Glomerular visceral epithelial cell (primary cell): ENCODE measurements around the gene RGS8.

Source experiments
- DNase-seq: peaks from one replicate; pipeline ENCODE4 v3.0.0-alpha.2; 2016; ENCODE audit errors: extremely low spot score

Gene RGS8

GRCh38 chr1:182671750-182672486, 12.5 kb downstream of the RGS8 start:
- DNase-seq: no peak

- no peak for DNase-seq
Measured at GRCh38 chr1:182670032-182670749, 14.2 kb downstream of the RGS8 start.

GRCh38 chr1:182669266-182669665, 15.1 kb downstream of the RGS8 start:
- no peak for DNase-seq

- DNase-seq: no peak
Measured at GRCh38 chr1:182668521-182669054, 15.8 kb downstream of the RGS8 start.

- no peak for DNase-seq
Measured at GRCh38 chr1:182667848-182668505, 16.4 kb downstream of the RGS8 start.

GRCh38 chr1:182666706-182667105, 17.7 kb downstream of the RGS8 start:
- DNase-seq: no peak

GRCh38 chr1:182664296-182664695, 20.1 kb downstream of the RGS8 start:
- DNase-seq: no peak

- no peak for DNase-seq
Measured at GRCh38 chr1:182662956-182663355, 21.4 kb downstream of the RGS8 start.

- DNase-seq: no peak
Measured at GRCh38 chr1:182662121-182662890, 22.1 kb downstream of the RGS8 start.

- no peak for DNase-seq
Measured at GRCh38 chr1:182658055-182658454, 26.3 kb downstream of the RGS8 start.

- no peak for DNase-seq
Measured at GRCh38 chr1:182656842-182657397, 27.5 kb downstream of the RGS8 start.

GRCh38 chr1:182653986-182654385, 30.4 kb downstream of the RGS8 start:
- no peak for DNase-seq

- no peak for DNase-seq
Measured at GRCh38 chr1:182652933-182653332, 31.5 kb downstream of the RGS8 start.

- no peak for DNase-seq
Measured at GRCh38 chr1:182651339-182651724, 33.1 kb downstream of the RGS8 start.

- no peak for DNase-seq
Measured at GRCh38 chr1:182650678-182651338, 33.6 kb downstream of the RGS8 start.

GRCh38 chr1:182649041-182649440, 35.3 kb downstream of the RGS8 start:
- no peak for DNase-seq

GRCh38 chr1:182646739-182647138, 37.6 kb downstream of the RGS8 start:
- no peak for DNase-seq

- no peak for DNase-seq
Measured at GRCh38 chr1:182644886-182645285, 39.5 kb downstream of the RGS8 start.

- peak; percentile 12 for DNase-seq
Measured at GRCh38 chr1:182643699-182644098, 40.7 kb downstream of the RGS8 start.

GRCh38 chr1:182642461-182642860, 41.9 kb downstream of the RGS8 start:
- DNase-seq: no peak

GRCh38 chr1:182641561-182641960, 42.8 kb downstream of the RGS8 start:
- no peak for DNase-seq
